Uterus (tissue), 4 donors: ENCODE results near the gene AKT2. TPM values are rescaled to one million over a fixed set of nuclear protein-coding genes. Genes with fewer than 3 reads are reported as not detected.

Experiments
- DNase-seq, 2 donors: peaks; one replicate each; pipeline ENCODE4 v3.0.0-alpha.2; 2019 to 2020
- H3K27ac ChIP-seq, 2 donors: fragments of 200-600 bp; sonication (generic); 1 replicate in 1 of 2; 2 replicates in 1 of 2; pipeline ENCODE4 v1.5.1; 2016 to 2018
- H3K27me3 ChIP-seq, 2 donors: fragments of 200-600 bp; sonication (generic); one replicate each; pipeline ENCODE4 v1.5.1; 2018 to 2019; ENCODE audit warnings: control low read depth in 1 of 2
- H3K36me3 ChIP-seq, 2 donors: fragments of 200-600 bp; sonication (generic); one replicate each; pipeline ENCODE4 v1.5.1; 2019; ENCODE audit warnings: control low read depth in 1 of 2
- H3K4me1 ChIP-seq, 2 donors: fragments of 200-600 bp; sonication (generic); one replicate each; pipeline ENCODE4 v1.5.1; 2018 to 2019; ENCODE audit warnings: control low read depth in 1 of 2
- H3K4me3 ChIP-seq, 2 donors: fragments of 200-600 bp; sonication (generic); 1 replicate in 1 of 2; 2 replicates in 1 of 2; pipeline ENCODE4 v1.5.1; 2018 to 2019; ENCODE audit warnings: mild to moderate bottlenecking in 1 of 2
- H3K9me3 ChIP-seq, 2 donors: fragments of 200-600 bp; sonication (generic); one replicate each; pipeline ENCODE4 v1.5.1; 2019; ENCODE audit warnings: control low read depth in 1 of 2
- CTCF ChIP-seq, 4 experiments: fragments of 200-600 bp in 2 of 4; fragments of 450-650 bp in 2 of 4; sonication (generic) in 2 of 4; IDR thresholded peaks; one replicate each; pipeline ENCODE4 v1.5.1; 2016 to 2019; ENCODE audit warnings: antibody characterized with exemption in 4 of 4, mild to moderate bottlenecking in 2 of 4, moderate library complexity in 1 of 4
- POLR2A ChIP-seq, 2 donors: fragments of 450-650 bp; IDR thresholded peaks; one replicate each; pipeline ENCODE4 v1.6.1; 2016; ENCODE audit warnings: antibody characterized with exemption in 2 of 2, mild to moderate bottlenecking in 1 of 2, moderate library complexity in 1 of 2
- intact Hi-C: fragments of 100-400 bp; cut with DNase I; formaldehyde crosslinking; loops from one replicate; pipeline ENCODE4 v1.15.1; 2023; ENCODE audit warnings: low total_unique reads
- total RNA-seq, 4 donors: library from RNA; depleted of rRNA in 3 of 4; stranded (reverse); fragments of >200 nt in 3 of 4; gene quantifications; one replicate each; pipeline versions ENCODE4 v1.1.0 to v1.2.4, GENCODE V29; 2014 to 2023
- donor health status: DM: yes; HTN: yes; CAD: no.

Gene AKT2
- total RNA-seq, 4 donors from 2014 or later, result 32.6 to 177 (median 95.2) TPM

GRCh38 chr19:40245506-40246128 is 39.5 kb downstream of the AKT2 start:
- peaks cover 6% of the 10 kb centered on the region in 2 donors for H3K4me1 ChIP-seq
- intact Hi-C loops, result no loop called here

GRCh38 chr19:40244579-40245317 is 40.4 kb downstream of the AKT2 start:
- TF ChIP-seq CTCF (IDR thresholded peaks at IDR 0.05), result no peak
- TF ChIP-seq POLR2A (IDR thresholded peaks at IDR 0.05), result no peak
- peaks cover 6% of the 10 kb centered on the region in 2 donors for H3K4me1 ChIP-seq
- H3K9me3 ChIP-seq, result no peaks in the 10 kb centered on the region
- no peak overlapping the region for H3K4me3 ChIP-seq
- no peak for DNase-seq
- H3K27me3 ChIP-seq, result no peaks in the 10 kb centered on the region
- no peak overlapping the region for H3K27ac ChIP-seq
- intact Hi-C loops, result no loop called here
- no peaks in the 10 kb centered on the region for H3K36me3 ChIP-seq

More at GRCh38 chr19:40245506-40246128, 39.5 kb downstream of the AKT2 start:
- H3K36me3 ChIP-seq, result no peaks in the 10 kb centered on the region
- DNase-seq, result no peak
- no peak overlapping the region for H3K27ac ChIP-seq
- no peak overlapping the region for H3K4me3 ChIP-seq
- no peaks in the 10 kb centered on the region for H3K27me3 ChIP-seq
- no peak for TF ChIP-seq CTCF (IDR thresholded peaks at IDR 0.05)
- no peak for TF ChIP-seq POLR2A (IDR thresholded peaks at IDR 0.05)
- no peaks in the 10 kb centered on the region for H3K9me3 ChIP-seq

GRCh38 chr19:40243181-40243580 is 42.0 kb downstream of the AKT2 start:
- Histone ChIP-seq H3K4me1 (peaks cover 6% of the 10 kb centered on the region in 2 donors), H3K27me3 (no peaks in the 10 kb centered on the region), H3K4me3 (no peak overlapping the region), H3K27ac (no peak overlapping the region), H3K36me3 (no peaks in the 10 kb centered on the region), H3K9me3 (no peaks in the 10 kb centered on the region)
- intact Hi-C loops, result no loop called here
- no peak for TF ChIP-seq CTCF (IDR thresholded peaks at IDR 0.05)
- TF ChIP-seq POLR2A (IDR thresholded peaks at IDR 0.05), result no peak
- DNase-seq, result no peak

GRCh38 chr19:40242480-40242879 is 42.7 kb downstream of the AKT2 start:
- DNase-seq, result no peak
- Histone ChIP-seq H3K9me3 (no peaks in the 10 kb centered on the region), H3K36me3 (no peaks in the 10 kb centered on the region), H3K27ac (peak overlapping the region; percentile 22 to 45), H3K4me3 (no peak overlapping the region), H3K4me1 (peaks cover 6% of the 10 kb centered on the region in 2 donors), H3K27me3 (no peaks in the 10 kb centered on the region)
- intact Hi-C loops, result no loop called here
- TF ChIP-seq CTCF (IDR thresholded peaks at IDR 0.05), result no peak
- no peak for TF ChIP-seq POLR2A (IDR thresholded peaks at IDR 0.05)

GRCh38 chr19:40241809-40242384 is 43.2 kb downstream of the AKT2 start:
- no peaks in the 10 kb centered on the region for H3K27me3 ChIP-seq
- TF ChIP-seq POLR2A (IDR thresholded peaks at IDR 0.05) (no peak), CTCF (IDR thresholded peaks at IDR 0.05) (no peak)
- no peaks in the 10 kb centered on the region for H3K36me3 ChIP-seq
- peak overlapping the region; percentile 22 to 45 for H3K27ac ChIP-seq
- H3K4me3 ChIP-seq, result no peak overlapping the region
- H3K4me1 ChIP-seq, result peaks cover 6% of the 10 kb centered on the region in 2 donors
- peak; percentile 70 to 75 for DNase-seq
- intact Hi-C loops, result no loop called here
- no peaks in the 10 kb centered on the region for H3K9me3 ChIP-seq
